H9 (cell line): ENCODE results near the gene WDFY3. TPM values are rescaled to one million over a fixed set of nuclear protein-coding genes. Genes with fewer than 3 reads are reported as not detected.

ENCODE experiments used
- DNase-seq: peaks from one replicate; pipeline ENCODE4 v3.0.0-alpha.2; 2017
- H2AFZ ChIP-seq: one replicate; pipeline ENCODE4 v1.6.1; 2013; ENCODE audit warnings: mild to moderate bottlenecking, low read length, control low read depth, moderate library complexity
- H2AK5ac ChIP-seq: 2 replicates; pipeline ENCODE4 v1.6.1; 2013; ENCODE audit warnings: low read length, control low read depth, mixed read lengths; ENCODE audit not compliant: insufficient read length
- H2BK120ac ChIP-seq: one replicate; pipeline ENCODE4 v1.6.1; 2013; ENCODE audit warnings: low read depth, mild to moderate bottlenecking, low read length, control low read depth, inconsistent platforms; ENCODE audit not compliant: poor library complexity, severe bottlenecking
- H2BK12ac ChIP-seq: 2 replicates; pipeline ENCODE4 v1.6.1; 2013; ENCODE audit warnings: low read length, control low read depth, mixed read lengths, low read depth; ENCODE audit not compliant: insufficient read length
- H2BK15ac ChIP-seq: 2 replicates; pipeline ENCODE4 v1.6.1; 2013; ENCODE audit warnings: low read depth, low read length, control low read depth
- H2BK20ac ChIP-seq: one replicate; pipeline ENCODE4 v1.6.1; 2013; ENCODE audit warnings: low read depth, mild to moderate bottlenecking, low read length, control low read depth, inconsistent platforms; ENCODE audit not compliant: poor library complexity, severe bottlenecking
- H2BK5ac ChIP-seq: 2 replicates; pipeline ENCODE4 v1.6.1; 2013; ENCODE audit warnings: low read length, control low read depth, mixed read lengths; ENCODE audit not compliant: insufficient read length
- H3K14ac ChIP-seq: 2 replicates; pipeline ENCODE4 v1.6.1; 2013; ENCODE audit warnings: low read length, control low read depth; ENCODE audit not compliant: insufficient read depth
- H3K18ac ChIP-seq: 2 replicates; pipeline ENCODE4 v1.6.1; 2013; ENCODE audit warnings: low read depth, mild to moderate bottlenecking, mixed read lengths, low read length, control low read depth; ENCODE audit not compliant: insufficient read length
- H3K23ac ChIP-seq: 2 replicates; pipeline ENCODE4 v1.6.1; 2013; ENCODE audit warnings: low read length, control low read depth, mixed read lengths, low read depth; ENCODE audit not compliant: insufficient read length
- H3K23me2 ChIP-seq: 2 replicates; pipeline ENCODE4 v1.6.1; 2013; ENCODE audit warnings: low read depth, mild to moderate bottlenecking, mixed read lengths, low read length, control low read depth; ENCODE audit not compliant: insufficient read length, poor library complexity, severe bottlenecking
- H3K27ac ChIP-seq: 2 replicates; pipeline ENCODE4 v1.5.1; 2013; ENCODE audit warnings: low read length, control low read depth, mixed read lengths, low read depth; ENCODE audit not compliant: insufficient read length
- H3K27me3 ChIP-seq: 2 replicates; pipeline ENCODE4 v1.6.1; 2013; ENCODE audit warnings: low read length, control low read depth, inconsistent platforms; ENCODE audit not compliant: insufficient read depth
- H3K4ac ChIP-seq: 2 replicates; pipeline ENCODE4 v1.6.1; 2013; ENCODE audit warnings: low read depth, mild to moderate bottlenecking, control low read depth, inconsistent platforms, low read length, moderate library complexity
- H3K4me1 ChIP-seq: 2 replicates; pipeline ENCODE4 v1.6.1; 2013; ENCODE audit warnings: low read length, control low read depth, inconsistent platforms; ENCODE audit not compliant: insufficient read depth
- H3K4me2 ChIP-seq: 2 replicates; pipeline ENCODE4 v1.6.1; 2013; ENCODE audit warnings: low read length, control low read depth, mixed read lengths; ENCODE audit not compliant: insufficient read length, insufficient read depth
- H3K56ac ChIP-seq: 2 replicates; pipeline ENCODE4 v1.6.1; 2013; ENCODE audit warnings: low read depth, mild to moderate bottlenecking, mixed read lengths, low read length, control low read depth; ENCODE audit not compliant: insufficient read length
- H3K79me1 ChIP-seq: 2 replicates; pipeline ENCODE4 v1.6.1; 2013; ENCODE audit warnings: low read depth, mild to moderate bottlenecking, moderate library complexity, low read length, control low read depth, inconsistent platforms; ENCODE audit not compliant: insufficient read depth, poor library complexity, severe bottlenecking
- H3K79me2 ChIP-seq: 2 replicates; pipeline ENCODE4 v1.6.1; 2013; ENCODE audit warnings: low read length, control low read depth, inconsistent platforms; ENCODE audit not compliant: insufficient read depth
- H3K9ac ChIP-seq: 2 replicates; pipeline ENCODE4 v1.6.1; 2013; ENCODE audit warnings: low read length, control low read depth, mixed read lengths; ENCODE audit not compliant: insufficient read length; ENCODE audit errors: extremely low read depth
- H3K9me3 ChIP-seq: one replicate; pipeline ENCODE4 v1.6.1; 2013; ENCODE audit warnings: low read depth, low read length, inconsistent platforms; ENCODE audit not compliant: control insufficient read depth
- H3T11ph ChIP-seq: one replicate; pipeline ENCODE4 v1.6.1; 2013; ENCODE audit warnings: mild to moderate bottlenecking, low read length, control low read depth, inconsistent platforms
- H4K20me1 ChIP-seq: one replicate; pipeline ENCODE4 v1.6.1; 2013; ENCODE audit not compliant: control insufficient read depth, insufficient read length, insufficient read depth
- H4K5ac ChIP-seq: 2 replicates; pipeline ENCODE4 v1.6.1; 2013; ENCODE audit warnings: low read depth, mild to moderate bottlenecking, mixed read lengths, low read length, control low read depth; ENCODE audit not compliant: insufficient read length
- H4K8ac ChIP-seq: replicated peaks from 2 replicates; pipeline ENCODE4 v1.6.1; 2013; ENCODE audit warnings: low read length, control low read depth, mixed read lengths, low read depth; ENCODE audit not compliant: insufficient read length
- H4K91ac ChIP-seq: 2 replicates; pipeline ENCODE4 v1.6.1; 2013; ENCODE audit warnings: low read depth, mild to moderate bottlenecking, moderate library complexity, mixed read lengths, low read length, control low read depth; ENCODE audit not compliant: insufficient read length
- H3K27ac Mint-ChIP-seq, 3 experiments: 2 replicates in 2 of 3; 3 replicates in 1 of 3; pipeline ENCODE4 v1.8.0; 2020 to 2021; ENCODE audit warnings: mixed read lengths in 3 of 3, mild to moderate bottlenecking in 1 of 3, moderate library complexity in 1 of 3
- H3K27me3 Mint-ChIP-seq: 2 replicates; pipeline ENCODE4 v1.8.0; 2021; ENCODE audit warnings: low read depth, mild to moderate bottlenecking, moderate library complexity, mixed read lengths
- H3K36me3 Mint-ChIP-seq, 3 experiments: 2 replicates in 2 of 3; 3 replicates in 1 of 3; pipeline ENCODE4 v1.8.0; 2020 to 2021; ENCODE audit warnings: low read depth in 3 of 3, mixed read lengths in 3 of 3; ENCODE audit not compliant: insufficient read depth in 1 of 3
- H3K4me1 Mint-ChIP-seq, 2 experiments: 2 replicates each; pipeline ENCODE4 v1.8.0; 2020; ENCODE audit warnings: mixed read lengths in 2 of 2
- H3K4me3 Mint-ChIP-seq, 2 experiments: 2 replicates in 1 of 2; 3 replicates in 1 of 2; pipeline ENCODE4 v1.8.0; 2020 to 2021; ENCODE audit warnings: mild to moderate bottlenecking in 2 of 2, mixed read lengths in 2 of 2, moderate library complexity in 1 of 2
- H3K9me3 Mint-ChIP-seq, 2 experiments: 2 replicates in 1 of 2; 3 replicates in 1 of 2; pipeline ENCODE4 v1.8.0; 2020; ENCODE audit warnings: mild to moderate bottlenecking in 2 of 2, mixed read lengths in 2 of 2, moderate library complexity in 1 of 2
- CTCF ChIP-seq: fragments of 200-600 bp; sonication (generic); conservative IDR thresholded peaks from 3 replicates; pipeline ENCODE4 v1.8.0; 2021; ENCODE audit warnings: antibody characterized with exemption, mild to moderate bottlenecking
- WGBS: extraction: QIAGEN DNeasy Blood & Tissue Kit; methylation state at CpG from one replicate; pipeline ENCODE4 v1.1.7; 2013; ENCODE audit warnings: missing lambda C conversion rate, low lambda C conversion rate, mixed read lengths; ENCODE audit not compliant: insufficient read length; ENCODE audit errors: extremely low coverage; 5-methylcytosine and 5-hydroxymethylcytosine counted together
- total RNA-seq: library from RNA; stranded (reverse); gene quantifications from 2 replicates; pipeline ENCODE4 v1.2.1, GENCODE V29; 2021

The WDFY3 gene
- total RNA-seq, 1 experiment from 2014 or later: 54.6 TPM

DNA sequence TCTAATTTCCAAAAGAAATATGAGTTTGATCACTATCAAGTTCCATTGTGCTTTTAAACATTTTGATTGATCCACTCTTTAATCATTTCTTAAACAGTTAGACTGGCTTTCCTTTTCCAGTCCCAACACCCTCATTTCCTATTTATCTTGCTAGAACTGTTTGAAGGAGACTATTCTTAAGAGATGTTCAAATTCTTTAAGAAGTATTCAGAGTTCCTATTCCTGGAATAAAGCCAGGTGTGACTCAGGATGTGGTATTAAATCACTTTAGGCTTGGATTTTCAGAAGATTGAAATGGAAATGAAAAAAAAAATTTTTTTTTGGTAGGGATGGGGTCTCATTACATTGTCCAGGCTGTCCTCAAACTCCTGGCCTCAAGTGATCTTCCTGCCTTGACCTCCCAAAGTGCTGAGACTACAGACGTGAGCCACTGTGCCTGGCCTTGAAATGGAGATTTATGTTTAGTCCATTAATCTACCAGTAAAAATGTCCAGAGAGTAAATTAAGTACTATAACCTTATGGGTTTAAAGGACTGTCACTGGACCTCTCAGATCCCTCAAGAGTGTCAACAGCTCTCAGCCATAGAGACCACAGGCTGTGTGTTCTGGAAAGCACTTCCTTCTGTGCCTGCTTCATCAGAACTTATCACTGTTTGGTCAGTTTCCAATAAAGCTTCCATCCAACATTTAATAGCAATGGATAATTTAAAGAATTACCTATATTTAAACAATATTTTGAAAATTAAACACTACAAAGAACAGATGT, 292.8 kb downstream of the WDFY3 start:
- Histone ChIP-seq H3K4me2 (no peak overlapping the region), H3K79me2 (no peaks in the 10 kb centered on the region), H3K9ac (no peak overlapping the region), H4K8ac (no peak overlapping the region), H3K27me3 (no peaks in the 10 kb centered on the region), H2BK20ac (no peak overlapping the region), H3K23me2 (no peaks in the 10 kb centered on the region), H2BK5ac (no peak overlapping the region), H4K5ac (no peak overlapping the region), H2BK15ac (no peak overlapping the region), H3T11ph (no peak overlapping the region), H3K23ac (no peak overlapping the region), H2BK120ac (no peak overlapping the region), H2AK5ac (no peak overlapping the region), H2BK12ac (no peak overlapping the region), H3K27ac (no peak overlapping the region), H2AFZ (no peak overlapping the region), H3K4ac (no peak overlapping the region), H3K18ac (no peak overlapping the region), H3K56ac (no peak overlapping the region), H4K20me1 (no peaks in the 10 kb centered on the region), H3K14ac (no peak overlapping the region), H3K79me1 (no peaks in the 10 kb centered on the region), H3K9me3 (no peaks in the 10 kb centered on the region), H3K4me1 (no peaks in the 10 kb centered on the region; the same call in 1 of the 2 replicates), H4K91ac (no peak overlapping the region)
- no peak overlapping the region for H3K27ac Mint-ChIP-seq
- H3K9me3 Mint-ChIP-seq: no peaks in the 10 kb centered on the region
- no peak for TF ChIP-seq CTCF
- WGBS: no CpG with 5 or more reads among the region's 1 CpG
- H3K4me1 Mint-ChIP-seq: no peaks in the 10 kb centered on the region
- peaks cover 24 to 47% (median 44%) of the 10 kb centered on the region in 3 experiments; a peak in 6 of 7 replicates for H3K36me3 Mint-ChIP-seq
- H3K4me3 Mint-ChIP-seq: no peak overlapping the region
- H3K27me3 Mint-ChIP-seq: no peaks in the 10 kb centered on the region; the same call in 1 of the 2 replicates
- no peak for DNase-seq
